OCI-LY7 (cell line): Measurements from ENCODE around the gene MAP7D1. TPM values are rescaled to one million over a fixed set of nuclear protein-coding genes. Genes with fewer than 3 reads are reported as not detected.

ENCODE experiments used
- BruUV-seq: library from RNA; stranded (reverse); fragments of 400-500 nt; replicated peaks from 2 replicates; lab custom pipeline; 2021; lab: Mats Ljungman, UMichigan
- CTCF ChIA-PET: fragments of 300-600 bp; sonication (Branson Sonifier 250); formaldehyde crosslinking; loops from one replicate; lab custom pipeline; 2022; ENCODE audit warnings: antibody characterized with exemption; ENCODE audit not compliant: unreplicated experiment; lab: Charles Lee
- POLR2A ChIA-PET: fragments of 300-600 bp; sonication (Branson Sonifier 250); formaldehyde crosslinking; loops from one replicate; lab custom pipeline; 2022; ENCODE audit warnings: antibody characterized with exemption; lab: Charles Lee
- DNase-seq: peaks from one replicate; pipeline ENCODE4 v3.0.0-alpha.2; 2015; ENCODE audit warnings: low spot score
- H2AFZ ChIP-seq: fragments of 200-600 bp; sonication (generic), shearing (Covaris generic); 2 replicates; pipeline ENCODE4 v1.6.1; 2014; ENCODE audit warnings: mild to moderate bottlenecking, antibody characterized with exemption, low read length, moderate library complexity
- H3K27ac ChIP-seq: fragments of 200-600 bp; sonication (generic); 2 replicates; pipeline ENCODE4 v1.5.1; 2014; ENCODE audit warnings: mixed run types, low read depth, mild to moderate bottlenecking, moderate library complexity, low read length, inconsistent platforms; ENCODE audit not compliant: poor library complexity, severe bottlenecking
- H3K36me3 ChIP-seq: fragments of 200-600 bp; sonication (generic); 2 replicates; pipeline ENCODE4 v1.6.1; 2014; ENCODE audit warnings: mild to moderate bottlenecking, antibody characterized with exemption, low read length, moderate library complexity, mixed read lengths; ENCODE audit not compliant: insufficient read depth
- H3K4me1 ChIP-seq: fragments of 200-600 bp; sonication (generic); 2 replicates; pipeline ENCODE4 v1.5.1; 2014; ENCODE audit warnings: mild to moderate bottlenecking, low read length; ENCODE audit not compliant: insufficient read depth, poor library complexity, severe bottlenecking
- H3K4me2 ChIP-seq: fragments of 200-600 bp; sonication (generic); 2 replicates; pipeline ENCODE4 v1.6.1; 2014; ENCODE audit warnings: mild to moderate bottlenecking, low read length
- H3K4me3 ChIP-seq: fragments of 200-600 bp; sonication (generic); 2 replicates; pipeline ENCODE4 v1.5.1; 2014; ENCODE audit warnings: mild to moderate bottlenecking, low read depth, low read length; ENCODE audit not compliant: poor library complexity, severe bottlenecking
- H3K79me2 ChIP-seq: fragments of 200-600 bp; sonication (generic); 2 replicates; pipeline ENCODE4 v1.6.1; 2016; ENCODE audit warnings: low read depth, mild to moderate bottlenecking, low read length, moderate library complexity, mixed read lengths; ENCODE audit not compliant: insufficient read depth
- H3K9me2 ChIP-seq: fragments of 200-600 bp; sonication (generic); 2 replicates; pipeline ENCODE4 v1.6.1; 2016; ENCODE audit warnings: mild to moderate bottlenecking, low read length, mixed read lengths; ENCODE audit not compliant: insufficient read depth
- H3K9me3 ChIP-seq: fragments of 200-600 bp; sonication (generic); 2 replicates; pipeline ENCODE4 v1.6.1; 2014; ENCODE audit warnings: mild to moderate bottlenecking, mixed run types, low read length, mixed read lengths
- H4K20me1 ChIP-seq: fragments of 200-600 bp; sonication (generic); 2 replicates; pipeline ENCODE4 v1.6.1; 2014; ENCODE audit warnings: mild to moderate bottlenecking, antibody characterized with exemption, low read length, moderate library complexity, mixed read lengths; ENCODE audit not compliant: insufficient read depth
- EZH2phosphoT487 ChIP-seq: fragments of 200-600 bp; sonication (generic); IDR thresholded peaks from 2 replicates; pipeline ENCODE4 v1.6.1; 2018; ENCODE audit warnings: low read depth, borderline replicate concordance, mild to moderate bottlenecking, mixed run types, antibody characterized with exemption, low read length, moderate library complexity, mixed read lengths
- intact Hi-C: fragments of 100-400 bp; cut with micrococcal nuclease; formaldehyde crosslinking; loops from one replicate; pipeline ENCODE4 v1.10.0; 2022; ENCODE audit not compliant: unreplicated experiment
- total RNA-seq, 2 experiments: library from RNA; depleted of rRNA in 1 of 2; stranded (reverse); fragments of >200 nt in 1 of 2; shearing (Covaris generic) in 1 of 2; gene quantifications; 2 replicates each; pipeline ENCODE4 v1.2.3, GENCODE V29; 2014 to 2022
- TF ChIP-seq, protein P1 (sequence below): fragments of 200-600 bp; sonication (generic); conservative IDR thresholded peaks from 2 replicates; pipeline ENCODE4 v1.5.1; 2014; ENCODE audit warnings: mild to moderate bottlenecking, antibody characterized with exemption, low read length, moderate library complexity, mixed read lengths

The MAP7D1 gene
- total RNA-seq, 2 experiments from 2014 or later: 61.2 to 101 TPM

DNA sequence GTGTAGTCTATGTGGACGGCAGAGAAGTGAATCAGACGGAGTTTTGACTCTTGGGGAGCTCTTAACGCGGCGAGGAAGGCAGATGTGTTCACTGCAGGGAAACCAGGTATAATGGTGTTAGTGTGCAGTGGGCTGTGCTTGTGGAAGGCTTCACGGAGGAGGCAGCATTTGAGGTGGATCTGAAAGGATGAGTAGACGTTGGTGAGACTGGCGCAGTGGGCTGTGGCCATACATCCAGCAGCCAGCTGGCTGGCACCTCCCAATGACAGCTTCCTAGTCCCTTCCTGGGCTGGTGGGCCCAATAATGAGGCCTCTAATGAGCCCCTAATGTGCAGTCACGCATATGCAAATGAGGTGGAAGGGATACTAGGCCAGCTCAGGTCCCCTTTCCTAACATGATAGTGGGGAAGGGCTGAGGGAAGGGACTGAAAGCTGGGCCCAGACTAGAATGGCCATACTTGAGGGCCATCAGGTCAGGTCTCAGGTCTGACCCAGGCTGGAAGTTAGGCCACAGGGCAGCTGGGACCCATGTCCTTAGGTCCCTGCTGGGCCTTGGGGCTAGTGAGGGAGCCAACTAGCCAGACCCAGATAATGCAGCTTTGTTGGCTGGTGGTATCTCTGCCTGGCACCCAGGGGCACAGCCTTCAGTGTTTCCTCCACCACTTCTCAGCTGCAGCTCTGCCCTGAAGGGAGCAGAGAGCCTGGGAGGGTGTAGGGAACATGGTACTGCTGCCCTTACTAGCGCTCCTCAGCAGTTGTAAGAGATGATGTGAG, 3.8 kb downstream of the MAP7D1 start:
- no peak for DNase-seq
- peaks cover 68% of the 10 kb centered on the region for H3K4me1 ChIP-seq
- TF ChIP-seq, protein P1, sequence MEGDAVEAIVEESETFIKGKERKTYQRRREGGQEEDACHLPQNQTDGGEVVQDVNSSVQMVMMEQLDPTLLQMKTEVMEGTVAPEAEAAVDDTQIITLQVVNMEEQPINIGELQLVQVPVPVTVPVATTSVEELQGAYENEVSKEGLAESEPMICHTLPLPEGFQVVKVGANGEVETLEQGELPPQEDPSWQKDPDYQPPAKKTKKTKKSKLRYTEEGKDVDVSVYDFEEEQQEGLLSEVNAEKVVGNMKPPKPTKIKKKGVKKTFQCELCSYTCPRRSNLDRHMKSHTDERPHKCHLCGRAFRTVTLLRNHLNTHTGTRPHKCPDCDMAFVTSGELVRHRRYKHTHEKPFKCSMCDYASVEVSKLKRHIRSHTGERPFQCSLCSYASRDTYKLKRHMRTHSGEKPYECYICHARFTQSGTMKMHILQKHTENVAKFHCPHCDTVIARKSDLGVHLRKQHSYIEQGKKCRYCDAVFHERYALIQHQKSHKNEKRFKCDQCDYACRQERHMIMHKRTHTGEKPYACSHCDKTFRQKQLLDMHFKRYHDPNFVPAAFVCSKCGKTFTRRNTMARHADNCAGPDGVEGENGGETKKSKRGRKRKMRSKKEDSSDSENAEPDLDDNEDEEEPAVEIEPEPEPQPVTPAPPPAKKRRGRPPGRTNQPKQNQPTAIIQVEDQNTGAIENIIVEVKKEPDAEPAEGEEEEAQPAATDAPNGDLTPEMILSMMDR: no peak
- TF ChIP-seq EZH2phosphoT487: no peak
- H3K79me2 ChIP-seq: peaks cover 84% of the 10 kb centered on the region
- peak overlapping the region; percentile 87 for H3K27ac ChIP-seq
- no peaks in the 10 kb centered on the region for H3K9me3 ChIP-seq
- no peaks in the 10 kb centered on the region for H3K9me2 ChIP-seq
- H4K20me1 ChIP-seq: peaks cover 12% of the 10 kb centered on the region; the same call in 1 of the 2 replicates
- H2AFZ ChIP-seq: no peak overlapping the region
- H3K4me3 ChIP-seq: peak overlapping the region; percentile 65
- ChIA-PET CTCF (interaction anchor here (1.0 to 2.1 kb wide), 3 partner anchors 28 to 64 kb away, joined by 3 to 9 read pairs (median 4); partner anchors contain the start of gene THRAP3), POLR2A (interaction anchor here (0.8 to 2.0 kb wide), 3 partner anchors 13 to 146 kb away, joined by 4 to 5 read pairs (median 5); partner anchors contain the start of gene SH3D21)
- peak overlapping the region; percentile 89 for H3K4me2 ChIP-seq
- intact Hi-C loops: no loop called here
- BruUV-seq: no TSS peak
- H3K36me3 ChIP-seq: peaks cover 20% of the 10 kb centered on the region; the same call in 1 of the 2 replicates

DNA sequence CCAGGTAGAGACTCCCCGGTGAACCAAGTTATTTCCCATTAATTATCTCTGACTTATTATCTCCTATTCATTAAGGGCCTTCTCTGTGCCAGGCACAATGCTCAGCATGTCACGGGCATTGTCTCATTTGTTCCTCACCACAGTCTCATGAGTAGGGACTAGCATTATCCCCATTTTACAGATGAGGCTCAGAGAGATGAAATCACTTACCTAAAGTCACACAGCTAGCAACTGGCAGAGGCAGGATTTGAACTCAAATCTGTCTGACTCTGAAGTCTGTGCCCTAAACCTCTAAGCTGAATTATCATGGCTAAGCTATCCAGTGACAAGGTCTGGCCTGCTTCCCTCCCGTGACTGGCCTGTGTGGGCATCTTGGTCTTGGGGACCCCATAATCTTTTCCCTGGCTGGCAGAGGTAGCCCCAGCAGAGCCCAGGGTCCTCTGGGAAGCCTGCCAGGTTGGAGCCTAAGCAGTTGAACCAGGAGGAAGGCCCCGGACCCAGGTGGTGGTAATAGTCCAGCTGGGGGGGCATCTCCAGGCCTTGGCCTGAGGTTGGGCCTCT, 4.5 kb downstream of the MAP7D1 start:
- Histone ChIP-seq H3K4me1 (peaks cover 64% of the 10 kb centered on the region), H3K4me3 (peak overlapping the region; percentile 65), H4K20me1 (peaks cover 12% of the 10 kb centered on the region; the same call in 1 of the 2 replicates), H3K9me3 (no peaks in the 10 kb centered on the region), H3K4me2 (peak overlapping the region; percentile 89), H2AFZ (no peak overlapping the region), H3K36me3 (peaks cover 23% of the 10 kb centered on the region; the same call in 1 of the 2 replicates), H3K27ac (peak overlapping the region; percentile 87), H3K79me2 (peaks cover 91% of the 10 kb centered on the region), H3K9me2 (no peaks in the 10 kb centered on the region)
- ChIA-PET CTCF (interaction anchor here (0.6 to 2.1 kb wide), 4 partner anchors 9 to 63 kb away, joined by 3 to 9 read pairs (median 3); partner anchors contain the start of gene THRAP3), POLR2A (interaction anchor here (1.5 to 2.5 kb wide), 3 partner anchors 11 to 146 kb away, joined by 5 to 13 read pairs (median 5); partner anchors contain the start of genes SH3D21 and TRAPPC3)
- BruUV-seq: no TSS peak
- TF ChIP-seq, protein P1: no peak
- TF ChIP-seq EZH2phosphoT487: no peak
- no peak for DNase-seq
- intact Hi-C loops: no loop called here
